Measurements from ENCODE around the gene MIPEP. TPM values are rescaled to one million over a fixed set of nuclear protein-coding genes. Genes with fewer than 3 reads are reported as not detected.
A peak's percentile ranks its signal among the peaks of the same experiment; 100 is the strongest.

The MIPEP gene
- total and polyA plus RNA-seq, 9 of the 15 experiments (the other 6 are each of a cell fraction or from before 2014, with no cell fraction given) = 1.7 to 19.3 (median 13.1) TPM

- no peak for TF ChIP-seq SIN3A (IDR thresholded peaks at IDR 0.05; ENCODE audit: borderline replicate concordance in 2 of 2, control insufficient read depth in 1 of 2, low read depth in 2 of 2, low read length in 2 of 2)
Measured at GRCh38 chr13:23868521-23868920, 20.7 kb downstream of the MIPEP start (continued).

GRCh38 chr13:23867027-23867491 is 22.1 kb downstream of the MIPEP start:
- FAIRE-seq = peak; percentile 32
- in situ Hi-C loops (cut with MboI) (no loop called here), intact Hi-C loops (cut with micrococcal nuclease) (no loop called here)
- Histone ChIP-seq H2AFZ (ENCODE audit: low read depth, low read length) (peak overlapping the region; percentile 88), H3K27me3 (ENCODE audit: control insufficient read depth in 2 of 2, insufficient read depth in 2 of 2, low read length in 2 of 2) (no peaks in the 10 kb centered on the region), H4K20me1 (replicated peaks; ENCODE audit: control insufficient read depth, insufficient read depth, low read length) (no peaks in the 10 kb centered on the region), H3K9me3 (replicated peaks; ENCODE audit: control insufficient read depth, insufficient read depth, low read depth, low read length) (no peaks in the 10 kb centered on the region), H3K36me3 (ENCODE audit: control insufficient read depth, insufficient read depth, low read length) (peaks cover 3% of the 10 kb centered on the region; the same call in 1 of the 3 replicates), H3K27ac (ENCODE audit: extremely low read depth, low read depth, low read length) (peak overlapping the region; percentile 79), H3K4me3 (no peak overlapping the region), H3K9me1 (ENCODE audit: control insufficient read depth, insufficient read depth, low read length) (no peaks in the 10 kb centered on the region), H3K4me1 (replicated peaks in 1 of 2; ENCODE audit: control insufficient read depth in 2 of 2, insufficient read depth in 2 of 2, low read length in 2 of 2) (peaks cover 11 to 17% of the 10 kb centered on the region in 2 experiments; a peak in 3 of 5 replicates), H3K4me2 (ENCODE audit: insufficient read depth, low read length) (no peak overlapping the region; the same call in 1 of the 2 replicates), H3K9ac (ENCODE audit: insufficient read depth in 1 of 2, low read depth in 2 of 2, low read length in 2 of 2) (peak overlapping the region in 1 of 2 experiments; percentile 38; a peak in 1 of 4 replicates), H3K79me2 (ENCODE audit: control insufficient read depth, insufficient read depth, low read length) (no peaks in the 10 kb centered on the region)
- peak in 3 of 4 experiments; percentile 12 to 45 (median 24) for DNase-seq (ENCODE audit: extremely low read depth in 1 of 4, low spot score in 3 of 4)
- TF ChIP-seq ZNF311 (CRISPR knock-in tag; IDR thresholded peaks at IDR 0.05) (no peak), MYC (IDR thresholded peaks at IDR 0.05; ENCODE audit: low read depth, low read length) (no peak), MYC (CRISPR knock-in tag; IDR thresholded peaks at IDR 0.05; ENCODE audit: borderline replicate concordance, low read depth) (no peak)
- ChIA-PET POLR2A (no interaction called here), CTCF (ENCODE audit: low intra/inter-chr PET ratio) (no interaction called here)
- peak; percentile 65 for ATAC-seq
- BruUV-seq (replicated peaks) = no TSS peak
- 70% methylated on average over 8 of the region's 8 CpGs for WGBS (ENCODE audit: insufficient coverage, low coverage, missing lambda C conversion rate)

All from K562 (cell line).